HG03457 (cell line): ENCODE measurements around the gene SLC30A7.

Experiments
- ATAC-seq: cut with Tn5 transposase; IDR thresholded peaks from one replicate; pipeline ENCODE4 v1.9.1; 2021; ENCODE audit warnings: moderate number of reproducible peaks; ENCODE audit not compliant: unreplicated experiment

SLC30A7 gene

DNA sequence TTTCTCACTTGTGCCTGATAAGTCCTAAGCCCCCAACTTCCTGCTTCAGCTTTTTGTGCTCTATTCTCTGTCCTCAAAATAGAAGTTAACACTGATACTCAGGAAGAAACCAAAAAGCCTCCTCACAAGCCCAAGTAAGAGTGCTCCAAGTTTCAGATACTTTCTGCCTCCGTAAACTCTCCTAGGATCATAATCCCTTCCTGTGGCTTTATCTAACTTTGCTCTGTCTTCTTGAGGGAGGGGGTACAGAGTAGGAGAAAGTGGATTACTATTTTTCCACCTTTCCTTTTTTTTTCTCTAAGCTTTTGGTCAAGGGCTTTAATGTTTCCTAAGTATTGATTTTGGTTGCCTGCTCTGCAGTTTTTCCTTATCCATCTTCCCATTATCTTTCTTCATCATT, 75.1 kb downstream of the SLC30A7 start:
- ATAC-seq, result no peak

DNA sequence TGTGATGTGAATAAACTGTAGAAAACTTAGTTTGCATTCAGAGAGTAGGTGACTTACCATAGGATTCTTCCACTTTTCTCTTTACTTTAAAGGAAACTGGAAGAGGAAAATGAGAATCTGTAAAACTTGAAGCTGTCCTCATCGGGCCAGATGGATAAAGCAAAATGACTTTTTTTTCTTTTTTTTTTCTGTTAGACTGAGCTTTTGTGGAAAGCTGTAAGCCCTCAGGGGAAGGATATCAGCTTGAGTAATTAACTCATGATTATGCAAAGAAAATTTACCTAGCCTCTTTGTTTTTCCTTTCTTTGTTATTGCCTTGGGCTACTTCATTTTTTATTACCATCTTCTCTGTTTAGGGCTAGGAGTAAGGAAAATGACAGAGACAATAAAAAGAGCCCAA, 76.3 kb downstream of the SLC30A7 start:
- ATAC-seq, result no peak

DNA sequence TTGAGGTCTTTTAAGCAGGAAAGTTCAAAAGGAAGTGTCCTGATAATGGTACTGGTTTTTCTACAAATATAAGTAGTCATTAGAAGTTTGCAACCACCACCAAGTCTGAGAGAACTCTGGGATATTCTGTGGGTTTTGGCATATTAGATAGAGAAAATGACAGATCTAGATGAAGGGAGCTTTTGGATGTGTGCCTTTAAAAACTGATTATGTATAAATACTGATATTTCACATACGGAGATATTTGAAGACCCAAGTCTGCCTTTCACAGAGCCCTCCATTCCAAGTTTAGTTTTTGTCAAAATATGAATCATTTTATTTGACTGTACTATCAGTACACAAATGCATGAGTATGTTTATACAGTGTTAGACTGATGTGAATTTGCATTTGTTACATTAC, 81.0 kb downstream of the SLC30A7 start:
- no peak for ATAC-seq

DNA sequence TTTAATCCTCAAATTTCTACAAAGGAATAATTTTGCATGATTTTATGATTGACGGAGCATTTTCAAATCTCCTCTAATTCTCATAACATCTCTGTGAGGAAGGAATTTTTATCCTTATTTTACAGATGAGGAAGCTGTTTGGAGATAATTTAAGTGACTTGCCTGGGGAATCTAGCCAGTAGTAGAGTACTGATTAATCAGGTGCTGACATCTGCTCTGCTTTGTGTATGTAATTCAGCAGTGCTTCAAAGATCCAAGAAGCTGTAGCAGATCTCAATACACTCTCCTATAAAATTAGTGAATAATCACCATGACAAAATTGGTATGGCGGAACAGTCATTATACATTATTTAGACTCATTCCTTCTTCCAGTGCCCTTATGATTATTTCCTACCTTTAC, 83.7 kb downstream of the SLC30A7 start:
- no peak for ATAC-seq

DNA sequence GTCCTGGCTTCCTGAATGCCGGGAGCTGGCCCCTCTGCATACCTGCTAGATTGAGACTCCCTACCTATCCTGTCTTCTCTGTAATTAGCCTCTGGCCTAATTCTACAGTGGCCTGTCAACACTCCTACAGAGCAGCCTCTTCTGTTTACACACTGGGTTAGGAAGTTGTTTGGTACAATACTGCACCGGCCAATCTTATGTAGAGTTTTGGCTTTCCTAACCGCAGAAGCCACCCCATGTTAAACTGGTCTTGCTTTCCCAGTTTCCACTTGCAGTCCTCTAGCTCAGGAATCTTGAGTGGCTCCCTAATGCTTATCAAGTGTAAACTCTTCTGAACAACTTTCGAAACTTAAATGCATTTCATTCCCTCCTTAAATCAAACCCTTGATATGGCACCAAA, 86.9 kb downstream of the SLC30A7 start:
- ATAC-seq, result no peak

DNA sequence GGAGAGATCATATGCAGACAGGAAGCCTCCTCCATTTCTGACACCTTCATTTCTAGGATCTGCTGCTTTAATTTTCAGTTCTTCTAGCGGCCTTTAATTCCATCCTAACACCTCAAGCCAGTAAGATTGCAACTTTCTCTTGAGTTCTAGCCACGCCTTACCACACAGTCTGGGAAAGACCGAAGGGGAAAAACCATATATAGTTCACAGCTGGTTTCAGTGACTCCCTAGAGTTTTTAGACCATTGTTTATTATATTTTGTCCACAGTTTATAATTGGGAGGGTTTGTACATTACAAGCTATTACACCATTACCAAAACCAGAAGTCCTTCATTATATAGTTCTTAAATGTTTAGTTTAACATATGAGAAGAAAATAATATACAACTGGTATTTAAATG, 92.2 kb downstream of the SLC30A7 start:
- ATAC-seq, result no peak

DNA sequence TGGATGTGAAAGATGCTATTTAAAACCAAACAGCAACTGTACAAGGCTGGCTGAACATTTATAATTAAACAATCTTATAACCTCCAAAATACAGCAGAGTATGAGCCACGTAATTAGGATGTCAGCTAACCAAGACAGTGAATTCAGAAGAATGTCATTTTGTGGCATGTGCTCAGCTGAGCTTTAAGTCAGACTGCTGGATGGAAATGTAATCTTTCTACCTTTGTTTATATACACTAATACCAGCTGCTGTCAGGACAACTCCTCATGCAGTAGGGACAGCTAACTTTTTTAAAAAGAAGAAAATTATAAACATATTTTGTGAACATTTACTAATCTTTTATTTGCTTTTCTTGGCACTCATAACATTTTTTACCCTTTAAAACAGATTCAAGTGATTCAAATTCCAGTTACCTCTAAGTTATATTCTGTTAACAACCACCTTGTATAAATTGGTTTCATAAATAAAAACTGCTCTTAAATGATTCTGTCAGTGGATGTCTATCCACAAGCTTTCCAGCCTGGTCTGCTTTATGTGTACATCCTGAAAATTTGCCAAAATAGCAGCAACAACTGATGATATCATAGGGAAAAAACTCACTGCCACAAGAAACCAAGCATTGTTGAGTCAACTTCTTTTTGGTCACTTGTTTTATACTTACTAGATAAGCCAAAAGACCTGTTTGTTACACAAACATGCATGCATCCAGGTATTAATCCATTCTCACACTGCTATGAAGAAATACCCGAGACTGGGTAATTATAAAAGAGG, 93.6 kb downstream of the SLC30A7 start:
- ATAC-seq, result no peak

DNA sequence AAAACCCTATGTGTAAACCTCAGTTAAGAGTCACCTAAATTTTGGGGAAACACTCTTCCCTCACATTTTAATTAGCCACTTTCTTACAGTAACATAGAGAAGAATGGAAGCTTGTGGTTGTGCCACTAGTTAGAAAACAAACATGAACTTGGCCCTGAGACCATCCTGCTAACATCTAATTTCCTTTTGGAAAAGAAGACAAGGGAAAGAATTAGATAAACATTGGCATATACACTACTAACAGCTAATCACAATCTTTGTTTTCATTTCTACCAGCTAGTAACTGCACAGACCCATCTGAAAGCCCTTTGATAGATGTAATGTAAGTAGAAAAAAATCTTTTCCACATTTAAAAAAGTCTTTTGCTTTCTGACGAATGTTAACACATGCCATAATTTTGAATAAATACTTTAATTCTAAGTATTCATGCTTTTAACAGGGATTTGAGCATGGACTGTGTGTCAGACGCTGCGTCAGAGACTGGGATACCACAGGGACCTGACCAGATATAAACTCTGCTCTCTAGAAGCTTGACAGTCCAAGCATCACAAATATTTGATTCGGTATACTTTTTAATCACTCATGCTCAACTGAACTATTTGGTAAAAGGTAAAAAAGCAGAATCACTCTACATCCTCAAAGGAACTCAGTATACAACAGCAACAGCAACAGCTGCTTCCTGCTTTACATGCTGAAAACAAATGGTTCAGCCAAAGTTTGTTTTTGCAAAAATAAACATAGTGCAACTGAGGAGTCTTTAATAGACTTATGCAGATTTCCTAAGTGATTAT, 99.5 kb downstream of the SLC30A7 start:
- no peak for ATAC-seq

DNA sequence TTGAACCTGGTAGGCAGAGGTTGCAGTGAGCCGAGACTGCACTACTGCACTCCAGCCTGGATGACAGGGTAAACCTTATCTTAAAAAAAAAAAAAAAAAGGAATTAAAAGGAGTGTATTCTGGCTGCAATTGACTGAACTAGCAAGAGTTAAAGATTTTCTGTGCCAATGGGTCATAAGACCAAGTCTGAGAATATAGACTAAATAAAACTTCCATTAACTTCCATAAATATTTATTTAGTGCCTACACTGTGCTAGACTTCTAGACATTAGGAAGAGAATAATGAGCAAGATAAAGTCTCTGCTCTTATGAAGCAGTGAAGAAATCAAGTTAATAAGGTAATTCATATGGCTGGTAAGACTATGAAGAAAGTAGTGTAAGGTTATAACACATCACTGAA, 102.5 kb downstream of the SLC30A7 start:
- ATAC-seq, result no peak

DNA sequence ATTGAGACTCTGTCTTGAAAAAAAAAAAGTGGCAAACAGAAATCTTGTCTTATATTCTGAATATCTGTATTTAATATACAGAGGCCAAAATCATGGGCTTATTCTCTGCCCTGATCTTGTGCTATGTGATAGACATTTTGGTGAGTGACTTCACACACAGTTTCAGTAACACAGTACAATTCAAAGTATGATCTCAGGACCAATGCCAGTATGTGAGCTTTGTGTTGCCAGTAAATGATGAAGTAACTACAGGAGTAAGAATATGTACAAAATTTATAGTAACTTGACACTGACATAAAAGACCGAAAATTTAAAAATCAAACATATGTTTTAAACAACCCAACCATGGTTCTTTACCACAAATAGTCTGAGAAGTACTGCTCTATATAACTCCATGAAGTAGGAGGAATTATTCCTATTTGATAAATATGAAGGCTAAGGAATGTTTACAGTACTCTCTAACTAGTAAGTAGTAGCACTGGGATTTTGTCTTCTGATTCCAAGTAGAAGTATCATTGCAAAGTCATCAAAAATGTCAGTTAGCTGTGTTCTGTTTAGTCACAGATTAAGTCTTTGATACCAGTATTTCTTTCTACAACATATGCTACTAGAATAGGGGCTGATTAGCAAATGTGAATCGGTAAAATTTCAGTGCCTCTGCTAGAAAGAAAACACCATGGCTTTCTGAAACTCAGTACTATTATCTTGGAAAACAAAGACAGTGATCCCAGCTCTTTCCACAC, 104.4 kb downstream of the SLC30A7 start:
- ATAC-seq, result no peak

DNA sequence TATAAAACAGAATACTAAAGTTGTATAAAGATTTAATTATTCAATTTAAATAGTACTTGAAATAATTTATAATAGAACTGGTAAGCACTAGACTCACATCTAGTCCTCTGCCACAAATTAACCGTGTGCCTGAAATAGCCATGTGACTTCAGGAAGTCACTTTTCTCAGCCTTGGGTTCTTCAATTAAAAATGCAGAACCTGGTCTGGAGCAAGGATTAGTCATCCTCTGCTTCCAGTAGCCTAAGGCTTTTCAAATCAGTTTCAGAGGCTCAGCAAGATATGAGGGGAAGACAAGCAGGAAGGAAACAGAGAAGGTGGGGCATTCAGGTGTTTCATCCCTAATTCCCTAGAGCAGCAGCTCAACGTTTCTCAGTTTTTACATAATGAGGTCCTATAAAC, 106.7 kb downstream of the SLC30A7 start:
- ATAC-seq, result no peak

DNA sequence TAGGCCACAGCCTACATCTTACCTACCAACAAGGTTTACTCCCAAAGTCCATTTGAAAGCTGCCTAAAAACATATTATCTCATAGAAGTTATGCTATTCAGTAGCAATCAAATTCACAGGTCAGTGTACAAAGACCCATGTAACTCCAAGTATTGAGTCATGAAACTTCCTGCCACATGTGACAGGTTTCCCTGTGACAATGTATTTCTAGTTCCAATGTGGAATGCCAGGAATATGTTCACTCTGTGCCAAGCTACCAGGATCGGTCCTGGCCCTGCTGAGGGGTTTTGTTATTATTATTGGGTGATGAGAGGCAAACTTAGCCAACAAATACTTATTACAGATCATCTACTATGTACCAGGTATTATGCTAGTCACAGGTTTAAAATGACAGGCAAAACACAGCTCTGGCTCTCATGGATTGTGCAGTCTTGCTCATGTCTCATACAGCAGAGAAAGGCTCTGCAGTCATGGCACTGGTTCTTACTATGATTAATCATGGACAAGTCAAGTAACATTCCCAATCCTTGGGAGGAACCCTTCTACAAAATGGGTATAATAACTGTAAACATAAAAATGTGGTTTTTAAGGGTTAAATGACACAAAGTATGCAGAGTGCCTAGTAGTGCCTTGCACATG, 107.2 kb downstream of the SLC30A7 start:
- ATAC-seq, result no peak

DNA sequence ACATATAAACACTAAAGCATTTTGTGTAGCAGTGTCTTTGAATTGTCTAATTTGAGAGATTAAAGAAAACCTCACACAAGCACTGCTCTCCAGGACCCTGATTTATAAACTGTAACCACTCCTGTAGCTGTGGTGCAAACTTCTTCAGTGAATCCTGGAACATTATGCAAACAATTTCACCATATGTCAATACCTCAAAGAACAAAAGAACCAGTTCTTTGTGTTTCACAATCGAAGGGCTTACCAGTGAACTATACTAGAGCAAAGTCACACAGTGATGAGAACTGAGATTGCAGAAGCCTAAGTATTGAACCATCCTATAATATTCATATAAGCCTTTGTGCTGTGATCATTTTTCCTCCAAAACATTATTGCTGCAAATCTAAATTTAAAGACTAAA, 108.2 kb downstream of the SLC30A7 start:
- ATAC-seq, result no peak

DNA sequence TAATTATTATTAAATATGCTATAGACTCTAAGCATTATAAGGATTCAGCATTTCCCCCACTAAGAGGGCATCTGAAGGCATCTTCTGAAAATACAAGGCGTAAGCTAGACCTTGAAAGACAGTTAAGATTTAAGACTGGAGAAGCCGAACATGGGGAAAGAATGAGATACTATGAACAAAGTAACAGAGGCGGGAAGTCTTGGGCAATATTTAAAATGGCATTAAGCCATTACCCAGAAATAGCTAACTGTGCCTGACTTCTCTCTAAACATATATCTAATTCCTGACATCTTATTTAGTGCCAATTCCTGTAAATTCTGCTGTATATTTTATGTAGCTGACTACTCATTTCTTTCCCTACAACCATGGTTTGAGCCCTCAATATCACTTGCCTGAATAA, 108.8 kb downstream of the SLC30A7 start:
- no peak for ATAC-seq

DNA sequence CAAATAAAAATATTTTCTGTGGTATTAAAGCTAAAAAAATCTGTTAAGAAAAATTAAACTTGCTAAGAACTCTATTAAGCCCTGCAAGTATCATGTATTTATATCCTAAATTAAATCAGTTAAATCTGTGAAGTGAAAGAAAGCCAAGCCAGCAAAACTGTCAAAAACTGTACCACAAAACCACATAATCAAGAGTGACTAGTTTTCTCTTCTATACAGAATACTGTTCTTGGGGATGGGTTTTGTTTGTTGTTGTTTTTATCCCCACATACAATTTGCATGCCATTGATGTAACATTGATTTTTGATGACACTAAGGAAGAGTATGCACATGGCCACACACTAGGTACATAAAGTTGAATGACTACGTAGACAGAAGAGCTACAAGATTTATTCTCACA, 109.3 kb downstream of the SLC30A7 start:
- ATAC-seq, result no peak

DNA sequence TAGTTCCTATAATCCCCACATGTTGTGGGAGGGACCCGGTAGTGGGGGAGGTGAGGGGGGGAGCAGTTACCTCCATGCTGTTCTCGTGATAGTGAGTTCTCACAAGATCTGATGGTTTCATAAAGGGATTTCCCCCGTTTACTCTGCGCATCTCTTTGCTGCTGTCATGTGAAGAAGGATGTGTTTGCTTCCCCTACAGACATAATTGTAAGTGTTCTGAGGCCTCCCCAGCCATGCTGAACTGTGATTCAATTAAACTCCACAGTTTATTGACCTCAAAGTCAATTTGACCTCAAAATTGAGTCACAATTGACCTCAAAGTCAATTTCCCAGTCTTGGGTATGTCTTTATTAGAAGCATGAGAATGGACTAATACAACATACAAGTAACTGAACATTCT, 110.0 kb downstream of the SLC30A7 start:
- no peak for ATAC-seq

DNA sequence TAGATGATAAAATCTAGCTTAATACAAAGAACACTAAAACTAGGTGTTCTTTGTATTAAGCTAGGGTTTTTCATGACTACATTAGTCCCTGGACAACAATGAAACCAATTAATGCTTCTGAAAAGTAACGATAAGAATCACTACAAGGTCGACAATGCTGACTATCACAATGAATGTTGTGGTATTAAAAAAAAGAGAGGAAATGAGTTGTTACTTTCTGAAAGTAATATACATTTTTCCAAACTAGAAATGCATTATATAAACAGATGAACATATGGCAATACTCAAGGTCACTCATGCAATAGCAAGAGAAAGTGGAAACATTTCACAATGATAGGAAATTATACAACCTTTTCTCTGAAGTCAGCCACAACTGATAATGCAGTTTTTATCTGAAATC, 110.7 kb downstream of the SLC30A7 start:
- ATAC-seq, result no peak

DNA sequence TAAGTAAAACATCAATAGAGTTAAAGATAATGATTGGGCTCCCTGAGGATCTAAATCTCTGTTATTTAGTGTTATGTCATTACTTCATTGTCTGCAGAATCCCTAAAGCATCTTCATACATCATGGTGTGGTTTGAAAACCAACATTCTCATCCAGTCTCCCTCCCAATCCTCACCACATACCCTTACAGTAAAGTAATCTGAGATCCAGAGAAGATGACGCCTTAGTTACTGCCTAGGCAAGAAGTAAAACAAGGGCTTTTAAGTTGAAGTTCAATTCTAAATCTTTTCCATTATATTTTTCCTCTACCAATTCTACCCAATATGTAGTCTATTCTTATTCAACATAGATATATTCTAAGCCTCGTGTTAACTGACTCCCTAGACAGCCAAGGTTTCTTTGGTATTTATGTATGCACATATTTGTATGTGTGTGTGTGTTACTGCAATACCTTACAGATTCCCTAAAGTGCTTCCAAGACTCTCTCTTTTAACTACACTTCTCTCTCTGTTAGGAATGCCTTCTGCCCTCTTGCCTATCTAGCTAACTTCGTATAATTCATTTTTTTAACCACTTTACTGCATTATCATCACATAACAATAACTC, 112.4 kb downstream of the SLC30A7 start:
- no peak for ATAC-seq

DNA sequence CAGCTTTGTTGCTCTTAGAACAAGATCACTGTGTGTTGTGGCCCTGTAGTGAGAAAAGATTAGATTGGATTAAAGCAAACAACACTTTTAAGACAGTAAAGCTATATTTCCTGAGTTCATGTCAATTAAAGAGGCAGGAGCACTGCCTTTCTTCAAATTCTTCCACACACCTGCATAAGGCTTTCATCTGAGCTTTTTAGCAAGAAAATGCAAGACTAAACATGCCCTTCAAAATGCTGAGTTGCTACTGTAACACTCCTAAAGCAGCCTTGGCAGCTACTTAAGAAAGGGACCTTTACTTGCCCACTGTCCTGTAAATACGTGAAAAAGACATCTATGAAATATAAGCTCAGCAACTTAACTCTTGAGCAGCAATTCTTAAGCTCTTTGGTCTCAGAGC, 117.9 kb downstream of the SLC30A7 start:
- no peak for ATAC-seq

DNA sequence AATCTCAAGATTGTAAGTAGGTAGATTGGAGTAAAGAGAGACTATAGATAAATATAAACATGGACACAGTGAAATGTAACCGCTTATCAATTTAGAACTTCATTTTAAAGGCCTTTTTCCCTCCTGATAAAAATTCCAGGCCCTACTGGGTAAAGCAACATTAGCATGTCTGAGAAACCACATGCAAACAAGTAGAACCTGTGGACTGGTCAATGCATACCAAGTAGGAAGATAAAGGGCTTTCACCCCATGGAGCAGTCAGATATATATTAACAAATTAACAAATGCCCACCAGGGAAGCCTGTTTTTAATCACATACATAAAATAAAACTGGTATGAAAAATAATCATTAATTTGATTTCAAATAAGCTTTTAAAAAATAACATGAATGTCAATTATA, 121.6 kb downstream of the SLC30A7 start:
- ATAC-seq, result no peak

DNA sequence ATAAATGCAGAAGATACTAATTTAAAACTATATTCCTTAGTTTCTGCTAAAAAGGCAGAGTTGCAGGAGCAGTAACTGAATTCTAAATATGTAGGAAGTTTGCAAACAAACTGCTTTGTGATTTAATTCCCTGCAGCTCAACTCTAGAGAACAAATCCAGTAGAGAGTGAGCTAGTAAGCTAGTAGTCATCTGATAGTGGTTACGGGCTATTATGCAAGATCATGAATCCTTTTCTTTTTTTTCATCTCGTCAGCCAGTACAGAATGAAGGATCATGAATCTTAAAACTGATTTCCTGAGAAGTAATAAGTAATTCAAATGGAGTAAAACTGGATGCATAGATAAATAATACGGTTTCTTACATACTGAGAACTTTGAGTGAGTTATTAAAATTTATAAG, 126.4 kb downstream of the SLC30A7 start:
- no peak for ATAC-seq
